Stimulated activated CD8-positive, alpha-beta memory T cell treated with anti-CD3 and anti-CD28 coated beads, Interleukin-2, amount 100 ng/mL, for 1 hour (primary cell): ENCODE data around the gene UBR4.

Source experiments
- DNase-seq, 2 donors: peaks; one replicate each; pipeline ENCODE4 v3.0.0-alpha.2; 2020; ENCODE audit warnings: low read depth in 2 of 2

UBR4 gene

GRCh38 chr1:19057182-19057779, 152.8 kb downstream of the UBR4 start:
- DNase-seq: no peak

GRCh38 chr1:19055701-19056100, 154.4 kb downstream of the UBR4 start:
- no peak for DNase-seq

GRCh38 chr1:19055001-19055400, 155.1 kb downstream of the UBR4 start:
- DNase-seq: no peak

- no peak for DNase-seq
These were observed 155.8 kb downstream of the UBR4 start for GRCh38 chr1:19054216-19054615.

- DNase-seq: no peak
These were observed 156.6 kb downstream of the UBR4 start for GRCh38 chr1:19053486-19053885.

GRCh38 chr1:19049798-19050197, 160.3 kb downstream of the UBR4 start:
- no peak for DNase-seq

- DNase-seq: no peak
These were observed 160.8 kb downstream of the UBR4 start for GRCh38 chr1:19049128-19049768.

- no peak for DNase-seq
These were observed 162.9 kb downstream of the UBR4 start for GRCh38 chr1:19046972-19047731.

GRCh38 chr1:19045898-19046880, 163.9 kb downstream of the UBR4 start:
- no peak for DNase-seq

GRCh38 chr1:19044975-19045831, 164.9 kb downstream of the UBR4 start:
- no peak for DNase-seq

GRCh38 chr1:19044471-19044870, 165.6 kb downstream of the UBR4 start:
- no peak for DNase-seq

GRCh38 chr1:19043579-19044443, 166.3 kb downstream of the UBR4 start:
- no peak for DNase-seq

- no peak for DNase-seq
These were observed 167.1 kb downstream of the UBR4 start for GRCh38 chr1:19042675-19043578.

- no peak for DNase-seq
These were observed 169.9 kb downstream of the UBR4 start for GRCh38 chr1:19040010-19040680.

GRCh38 chr1:19038732-19039131, 171.3 kb downstream of the UBR4 start:
- no peak for DNase-seq

- DNase-seq: no peak
These were observed 172.0 kb downstream of the UBR4 start for GRCh38 chr1:19038096-19038495.

- no peak for DNase-seq
These were observed 172.4 kb downstream of the UBR4 start for GRCh38 chr1:19037659-19038058.
